22Rv1 (cell line): ENCODE measurements around the gene TNFSF15.
A peak's percentile ranks its signal among the peaks of the same experiment; 100 is the strongest.

Experiments used
- H3K27ac ChIP-seq: fragments of 450-650 bp; 2 replicates; pipeline ENCODE4 v1.5.1; 2017
- ZFX ChIP-seq: fragments of 450-650 bp; IDR thresholded peaks from 2 replicates; pipeline ENCODE4 v1.6.1; 2017; ENCODE audit warnings: antibody characterized with exemption, borderline replicate concordance
- TF ChIP-seq, protein P1 (sequence below): fragments of 450-650 bp; IDR thresholded peaks from 2 replicates; pipeline ENCODE4 v1.5.1; 2017; ENCODE audit warnings: mild to moderate bottlenecking

Gene TNFSF15

DNA sequence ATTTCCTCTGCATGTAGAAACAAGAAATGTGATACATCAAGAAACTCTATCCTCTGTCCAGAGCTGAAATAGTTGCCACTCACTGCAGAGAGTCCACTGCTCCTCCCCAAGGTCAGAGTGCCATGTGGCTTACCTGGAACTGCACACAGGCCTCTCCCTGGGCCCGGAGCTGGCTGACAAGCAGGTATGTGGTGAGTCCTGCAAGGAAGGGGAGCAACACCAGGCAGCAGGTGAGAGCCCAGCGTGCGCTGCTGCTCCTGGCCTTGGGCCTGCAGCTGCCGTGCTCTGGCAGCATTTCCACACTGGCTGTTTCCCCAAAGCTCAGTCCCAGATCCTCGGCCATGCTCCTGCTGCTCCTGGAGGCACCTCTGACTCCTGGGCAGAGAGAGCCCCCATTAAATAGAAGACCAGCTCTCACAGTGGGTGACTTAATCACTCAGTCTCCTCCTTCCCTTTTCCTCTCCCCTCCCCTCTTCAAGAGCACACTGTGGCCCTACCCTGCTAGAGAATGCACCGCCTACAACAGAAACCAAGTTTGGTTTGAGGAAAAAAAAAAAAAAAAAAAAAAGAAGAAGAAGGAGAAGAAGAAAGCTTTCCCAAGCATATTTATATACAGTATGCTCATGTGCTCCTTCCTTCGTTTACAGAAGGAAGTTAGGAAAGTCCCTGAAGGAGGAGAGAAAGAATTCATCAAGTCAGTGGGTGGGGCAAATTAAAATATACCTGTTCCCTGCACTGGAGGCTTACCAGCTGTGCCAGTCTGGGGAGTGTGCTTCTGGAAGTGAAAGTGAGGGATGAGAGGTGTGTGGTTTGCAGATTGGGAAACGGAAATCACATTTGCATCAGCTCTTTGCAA is at the start of gene TNFSF15:
TSS of gene TNFSF15 (minus strand) at position 370 of the 856 bp plus-strand sequence. CDS start at position 343, 27 bp downstream.
- no peak for TF ChIP-seq ZFX
- TF ChIP-seq, protein P1, sequence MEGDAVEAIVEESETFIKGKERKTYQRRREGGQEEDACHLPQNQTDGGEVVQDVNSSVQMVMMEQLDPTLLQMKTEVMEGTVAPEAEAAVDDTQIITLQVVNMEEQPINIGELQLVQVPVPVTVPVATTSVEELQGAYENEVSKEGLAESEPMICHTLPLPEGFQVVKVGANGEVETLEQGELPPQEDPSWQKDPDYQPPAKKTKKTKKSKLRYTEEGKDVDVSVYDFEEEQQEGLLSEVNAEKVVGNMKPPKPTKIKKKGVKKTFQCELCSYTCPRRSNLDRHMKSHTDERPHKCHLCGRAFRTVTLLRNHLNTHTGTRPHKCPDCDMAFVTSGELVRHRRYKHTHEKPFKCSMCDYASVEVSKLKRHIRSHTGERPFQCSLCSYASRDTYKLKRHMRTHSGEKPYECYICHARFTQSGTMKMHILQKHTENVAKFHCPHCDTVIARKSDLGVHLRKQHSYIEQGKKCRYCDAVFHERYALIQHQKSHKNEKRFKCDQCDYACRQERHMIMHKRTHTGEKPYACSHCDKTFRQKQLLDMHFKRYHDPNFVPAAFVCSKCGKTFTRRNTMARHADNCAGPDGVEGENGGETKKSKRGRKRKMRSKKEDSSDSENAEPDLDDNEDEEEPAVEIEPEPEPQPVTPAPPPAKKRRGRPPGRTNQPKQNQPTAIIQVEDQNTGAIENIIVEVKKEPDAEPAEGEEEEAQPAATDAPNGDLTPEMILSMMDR, result no peak
- peak within 1 kb of the TSS; percentile 83 for H3K27ac ChIP-seq

DNA sequence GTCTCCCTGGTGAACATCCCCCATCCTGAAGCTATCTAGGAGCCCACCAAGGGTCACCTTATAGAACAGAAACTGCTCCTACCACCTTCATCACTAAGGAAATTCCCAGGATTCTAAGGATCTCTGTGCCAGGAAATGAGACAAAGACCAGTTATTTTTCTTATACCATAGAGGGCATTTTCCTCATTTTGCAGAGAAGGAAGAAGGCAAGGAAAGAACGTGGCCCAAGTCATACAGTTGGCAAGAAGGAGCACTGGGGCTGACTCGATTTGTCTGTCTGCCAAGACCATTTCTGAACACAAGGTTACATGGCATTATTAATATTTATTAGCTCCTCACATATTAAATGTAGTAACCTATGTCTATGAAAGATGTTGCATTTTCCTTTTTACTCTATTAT is 49.6 kb upstream of the TNFSF15 start:
- TF ChIP-seq, protein P1, result no peak
- TF ChIP-seq ZFX, result no peak
- no peak overlapping the region for H3K27ac ChIP-seq

DNA sequence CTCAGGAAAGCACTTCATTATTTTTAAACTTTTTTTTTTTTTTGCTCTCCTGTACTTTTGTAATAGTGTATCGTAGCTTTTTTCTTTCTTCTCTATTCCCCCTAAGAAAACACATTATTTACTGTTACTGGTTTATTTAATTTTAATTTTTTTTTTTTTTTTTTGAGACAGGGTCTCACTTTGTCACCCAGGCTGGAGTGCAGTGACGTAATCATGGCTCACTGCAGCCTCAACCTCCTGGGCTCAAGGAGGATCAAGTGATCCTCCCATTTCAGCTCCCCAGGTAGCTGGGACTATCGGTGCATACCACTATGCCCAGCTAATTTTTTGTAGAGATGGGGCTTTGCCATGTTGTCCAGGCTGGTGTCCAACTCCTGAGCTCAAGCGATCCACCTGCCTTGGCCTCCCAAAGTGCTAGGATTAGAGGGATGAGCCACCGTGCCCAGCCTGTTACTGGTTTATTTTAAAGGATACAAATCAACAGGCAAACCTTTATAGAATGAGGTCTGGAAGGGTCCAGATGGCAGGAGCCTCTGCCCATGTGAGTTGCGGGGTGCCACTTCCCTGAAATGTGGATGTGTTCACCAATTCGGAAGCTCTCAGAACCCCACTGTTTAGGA is 49.0 kb upstream of the TNFSF15 start:
- TF ChIP-seq, protein P1, result no peak
- no peak for TF ChIP-seq ZFX
- H3K27ac ChIP-seq, result no peak overlapping the region

DNA sequence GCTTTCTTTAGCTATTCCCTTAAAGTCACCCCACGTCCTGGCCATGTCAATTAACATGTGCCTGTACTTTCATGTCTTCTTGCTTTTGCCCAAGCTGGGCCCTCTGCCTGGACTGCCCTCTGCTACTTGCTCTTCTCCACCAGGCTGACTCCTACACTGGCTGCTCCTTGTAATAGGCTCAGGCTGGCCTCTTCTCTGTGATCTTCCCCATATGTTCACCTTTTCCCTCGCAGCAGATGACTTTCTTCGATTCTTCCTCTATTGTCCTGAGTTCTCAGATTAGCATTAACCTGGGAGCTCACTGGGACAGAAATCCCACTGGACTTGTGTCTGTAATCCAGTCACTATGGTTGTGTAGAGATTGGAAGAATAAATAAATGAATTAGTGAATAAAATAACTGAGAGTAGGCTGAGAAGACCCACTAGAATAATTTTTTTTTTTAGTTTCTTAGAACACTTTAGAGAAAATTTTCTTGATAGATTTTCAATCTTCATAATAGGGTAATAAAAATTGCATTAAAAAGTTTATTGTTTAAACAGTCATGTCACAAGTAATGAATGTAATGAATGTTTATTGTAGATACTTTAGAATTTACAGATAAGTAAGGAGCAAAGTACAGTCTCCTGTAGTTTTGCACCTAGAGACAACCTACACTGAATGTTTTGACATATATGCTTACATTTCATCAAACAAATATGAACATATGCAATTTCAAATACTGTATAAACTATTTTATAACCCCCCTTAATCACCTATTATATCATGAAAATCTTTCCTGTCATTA is 47.4 kb upstream of the TNFSF15 start:
- TF ChIP-seq, protein P1, result no peak
- TF ChIP-seq ZFX, result no peak
- H3K27ac ChIP-seq, result no peak overlapping the region

DNA sequence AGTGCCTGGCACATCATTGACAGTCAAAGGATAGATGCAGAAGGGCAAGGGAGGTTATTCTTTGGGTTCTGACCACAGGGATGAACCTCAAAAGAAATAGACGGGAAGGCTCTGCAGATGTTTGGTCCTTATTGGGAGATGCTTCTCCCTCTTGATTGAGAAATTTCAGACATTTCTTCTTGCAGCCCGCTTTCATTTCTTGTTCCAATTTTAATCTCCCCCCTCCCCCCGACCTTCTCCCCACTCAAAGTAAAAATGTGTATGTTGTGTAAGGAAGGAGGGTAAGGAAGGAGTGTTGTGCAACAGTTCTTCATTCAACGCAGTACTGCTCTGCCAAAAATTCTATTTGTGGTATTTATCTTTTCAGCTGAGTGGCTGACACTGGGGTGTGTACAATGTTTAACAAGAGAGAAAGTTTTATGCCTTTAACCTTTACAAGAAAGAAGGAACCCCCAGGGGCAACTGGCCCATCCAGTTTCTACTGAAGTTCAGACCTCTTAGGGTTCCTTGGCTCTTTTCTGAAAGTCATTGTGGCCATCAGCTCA is 46.3 kb upstream of the TNFSF15 start:
- no peak overlapping the region for H3K27ac ChIP-seq
- TF ChIP-seq, protein P1, result no peak
- no peak for TF ChIP-seq ZFX

DNA sequence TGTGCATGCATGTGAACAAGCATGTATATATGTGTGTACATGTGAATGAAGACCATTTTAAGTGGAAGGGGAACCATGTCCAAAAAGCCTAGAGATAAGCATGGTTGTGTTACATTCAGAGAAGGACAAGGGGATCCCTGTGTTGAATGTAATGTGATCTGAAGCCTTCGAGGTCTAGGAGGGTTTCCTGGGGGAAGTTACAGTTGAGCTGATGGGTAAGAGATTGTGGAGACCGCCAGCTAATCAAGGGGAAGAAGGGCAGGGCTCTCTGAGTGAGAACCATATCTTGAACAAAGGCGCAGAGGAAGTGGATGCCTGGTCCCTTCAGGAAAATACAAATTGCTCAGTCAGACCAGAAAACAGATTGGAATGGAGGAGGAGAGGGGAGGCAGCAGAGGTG is 45.5 kb upstream of the TNFSF15 start:
- H3K27ac ChIP-seq, result no peak overlapping the region
- TF ChIP-seq, protein P1, result no peak
- no peak for TF ChIP-seq ZFX
